Measurements from ENCODE around the gene GABBR2. TPM values are rescaled to one million over a fixed set of nuclear protein-coding genes. Genes with fewer than 3 reads are reported as not detected.

GABBR2 gene
- total RNA-seq, 1 experiment from 2014 or later = not detected

DNA sequence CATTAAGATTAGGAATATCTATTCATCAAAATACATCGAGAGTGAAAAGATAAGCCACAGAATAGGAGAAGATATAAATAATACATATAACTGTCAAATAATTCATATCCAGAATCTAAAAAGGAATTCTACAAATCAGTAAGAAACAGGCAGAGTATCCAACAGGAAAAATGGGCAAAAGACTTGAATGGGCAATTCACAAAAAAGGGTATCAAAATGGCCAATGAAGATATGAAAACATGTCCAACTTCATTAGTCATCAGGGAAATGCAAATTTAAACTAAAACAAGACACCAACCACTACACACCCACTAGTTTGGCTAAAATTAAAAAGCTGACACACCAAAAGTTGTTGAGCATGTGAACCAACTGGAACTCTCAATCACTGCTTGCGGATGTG lies 246.4 kb downstream of the GABBR2 start:
- Mint-ChIP-seq H3K4me3 (ENCODE audit: unreplicated experiment) (no peak overlapping the region), H3K9me3 (ENCODE audit: unreplicated experiment) (peaks cover 39% of the 10 kb centered on the region), H3K4me1 (ENCODE audit: insufficient read depth, unreplicated experiment) (no peaks in the 10 kb centered on the region), H3K36me3 (ENCODE audit: insufficient read depth, unreplicated experiment) (no peaks in the 10 kb centered on the region), H3K27me3 (ENCODE audit: insufficient read depth, unreplicated experiment) (no peaks in the 10 kb centered on the region), H3K27ac (ENCODE audit: low read depth, unreplicated experiment) (no peak overlapping the region)
- CTCF ChIA-PET = no interaction called here
- TF ChIP-seq, protein P1, sequence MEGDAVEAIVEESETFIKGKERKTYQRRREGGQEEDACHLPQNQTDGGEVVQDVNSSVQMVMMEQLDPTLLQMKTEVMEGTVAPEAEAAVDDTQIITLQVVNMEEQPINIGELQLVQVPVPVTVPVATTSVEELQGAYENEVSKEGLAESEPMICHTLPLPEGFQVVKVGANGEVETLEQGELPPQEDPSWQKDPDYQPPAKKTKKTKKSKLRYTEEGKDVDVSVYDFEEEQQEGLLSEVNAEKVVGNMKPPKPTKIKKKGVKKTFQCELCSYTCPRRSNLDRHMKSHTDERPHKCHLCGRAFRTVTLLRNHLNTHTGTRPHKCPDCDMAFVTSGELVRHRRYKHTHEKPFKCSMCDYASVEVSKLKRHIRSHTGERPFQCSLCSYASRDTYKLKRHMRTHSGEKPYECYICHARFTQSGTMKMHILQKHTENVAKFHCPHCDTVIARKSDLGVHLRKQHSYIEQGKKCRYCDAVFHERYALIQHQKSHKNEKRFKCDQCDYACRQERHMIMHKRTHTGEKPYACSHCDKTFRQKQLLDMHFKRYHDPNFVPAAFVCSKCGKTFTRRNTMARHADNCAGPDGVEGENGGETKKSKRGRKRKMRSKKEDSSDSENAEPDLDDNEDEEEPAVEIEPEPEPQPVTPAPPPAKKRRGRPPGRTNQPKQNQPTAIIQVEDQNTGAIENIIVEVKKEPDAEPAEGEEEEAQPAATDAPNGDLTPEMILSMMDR (IDR thresholded peaks at IDR 0.05; ENCODE audit: unreplicated experiment) = no peak
- intact Hi-C loops (cut with micrococcal nuclease) = no loop called here
- no TSS peak for BruUV-seq (replicated peaks)
- POLR2A ChIA-PET = no interaction called here
- DNase-seq (ENCODE audit: unreplicated experiment) = no peak

DNA sequence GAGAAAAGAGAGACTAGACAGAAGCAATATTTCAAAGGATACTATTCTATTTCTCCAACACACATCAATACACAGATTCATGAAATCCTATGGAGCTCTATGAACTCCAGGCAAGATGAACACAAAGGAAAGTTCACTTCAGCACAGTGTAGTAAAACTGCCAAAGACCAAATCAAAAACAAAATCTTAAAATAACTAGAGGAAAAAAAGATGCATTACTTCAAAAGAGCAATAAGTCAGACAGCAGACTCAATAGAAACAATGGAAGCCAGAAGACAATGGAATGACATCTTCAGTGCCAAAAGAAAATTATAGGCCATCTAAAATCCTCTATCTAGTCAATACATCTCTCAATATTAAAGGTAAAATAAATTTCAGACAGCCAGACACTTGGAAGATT lies 248.0 kb downstream of the GABBR2 start:
- DNase-seq (ENCODE audit: unreplicated experiment) = no peak
- CTCF ChIA-PET = no interaction called here
- no peaks in the 10 kb centered on the region for H3K36me3 Mint-ChIP-seq (ENCODE audit: insufficient read depth, unreplicated experiment)
- TF ChIP-seq, protein P1 (IDR thresholded peaks at IDR 0.05; ENCODE audit: unreplicated experiment) = no peak
- H3K4me3 Mint-ChIP-seq (ENCODE audit: unreplicated experiment) = no peak overlapping the region
- peaks cover 9% of the 10 kb centered on the region for H3K4me1 Mint-ChIP-seq (ENCODE audit: insufficient read depth, unreplicated experiment)
- BruUV-seq (replicated peaks) = no TSS peak
- H3K27ac Mint-ChIP-seq (ENCODE audit: low read depth, unreplicated experiment) = no peak overlapping the region
- peaks cover 37% of the 10 kb centered on the region for H3K9me3 Mint-ChIP-seq (ENCODE audit: unreplicated experiment)
- POLR2A ChIA-PET = no interaction called here
- intact Hi-C loops (cut with micrococcal nuclease) = no loop called here
- H3K27me3 Mint-ChIP-seq (ENCODE audit: insufficient read depth, unreplicated experiment) = no peaks in the 10 kb centered on the region

DNA sequence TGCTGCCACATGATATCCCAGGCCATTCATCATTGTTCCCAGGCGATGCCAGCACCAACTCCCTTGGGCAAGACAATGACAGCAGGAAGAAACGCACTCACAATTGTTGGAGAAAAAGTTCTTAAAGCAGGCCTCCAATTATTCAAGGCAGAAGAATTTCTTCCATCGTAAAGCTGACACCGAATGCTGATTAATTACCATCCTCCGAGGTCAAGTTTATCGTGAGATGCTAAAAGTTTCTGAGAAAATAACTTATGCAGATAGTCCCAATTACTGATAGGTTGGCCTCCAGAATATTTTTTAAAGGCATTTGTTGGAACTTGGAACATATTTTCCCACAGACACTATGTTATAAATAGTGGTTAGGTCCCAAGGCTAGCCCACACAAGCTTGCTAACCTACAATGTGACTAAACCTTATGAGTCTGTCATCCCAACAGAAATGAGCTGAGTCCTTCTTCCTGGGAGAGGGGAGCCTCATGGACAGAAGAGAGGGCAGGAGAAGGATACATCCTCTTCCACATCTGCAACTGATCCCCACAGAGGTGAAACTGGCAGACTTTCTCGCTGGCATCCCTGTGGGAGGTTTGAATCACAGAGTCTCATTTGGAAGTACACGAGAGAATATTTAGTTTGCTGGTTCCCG lies 250.9 kb downstream of the GABBR2 start:
- Mint-ChIP-seq H3K4me1 (ENCODE audit: insufficient read depth, unreplicated experiment) (peaks cover 10% of the 10 kb centered on the region), H3K27ac (ENCODE audit: low read depth, unreplicated experiment) (no peak overlapping the region), H3K4me3 (ENCODE audit: unreplicated experiment) (no peak overlapping the region), H3K27me3 (ENCODE audit: insufficient read depth, unreplicated experiment) (no peaks in the 10 kb centered on the region), H3K36me3 (ENCODE audit: insufficient read depth, unreplicated experiment) (no peaks in the 10 kb centered on the region), H3K9me3 (ENCODE audit: unreplicated experiment) (peaks cover 22% of the 10 kb centered on the region)
- BruUV-seq (replicated peaks) = no TSS peak
- TF ChIP-seq, protein P1 (IDR thresholded peaks at IDR 0.05; ENCODE audit: unreplicated experiment) = no peak
- DNase-seq (ENCODE audit: unreplicated experiment) = no peak
- ChIA-PET POLR2A (no interaction called here), CTCF (interaction anchor here (0.7 kb wide), 1 partner anchor 132 kb away, joined by 3 read pairs; no protein-coding TSS in a partner anchor)
- intact Hi-C loops (cut with micrococcal nuclease) = no loop called here

DNA sequence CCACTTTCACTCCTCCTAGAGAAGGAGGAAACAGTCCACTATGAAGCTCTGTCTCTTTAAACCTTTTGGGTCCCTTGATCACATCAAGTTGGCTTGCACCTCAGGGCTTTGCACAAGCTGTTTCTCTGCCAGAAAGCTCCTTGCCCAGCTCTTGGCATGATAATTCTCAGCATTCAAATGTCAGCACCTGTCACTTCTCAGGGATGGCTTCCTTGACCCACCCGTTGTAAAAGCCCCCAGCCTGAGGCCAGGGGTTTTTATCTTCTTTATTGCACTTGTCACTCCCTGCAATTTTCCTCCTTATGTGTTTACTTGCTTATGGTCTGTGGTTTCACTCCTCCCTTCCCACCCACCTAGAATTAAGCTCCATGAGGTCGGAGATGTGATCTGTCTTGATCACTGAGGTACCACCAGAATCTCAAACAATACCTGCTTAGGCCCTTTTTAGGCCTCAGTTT lies 252.6 kb downstream of the GABBR2 start:
- ChIA-PET CTCF (no interaction called here), POLR2A (no interaction called here)
- Mint-ChIP-seq H3K4me1 (ENCODE audit: insufficient read depth, unreplicated experiment) (peaks cover 10% of the 10 kb centered on the region), H3K27me3 (ENCODE audit: insufficient read depth, unreplicated experiment) (no peaks in the 10 kb centered on the region), H3K9me3 (ENCODE audit: unreplicated experiment) (peaks cover 11% of the 10 kb centered on the region), H3K4me3 (ENCODE audit: unreplicated experiment) (no peak overlapping the region), H3K36me3 (ENCODE audit: insufficient read depth, unreplicated experiment) (no peaks in the 10 kb centered on the region), H3K27ac (ENCODE audit: low read depth, unreplicated experiment) (no peak overlapping the region)
- TF ChIP-seq, protein P1 (IDR thresholded peaks at IDR 0.05; ENCODE audit: unreplicated experiment) = no peak
- intact Hi-C loops (cut with micrococcal nuclease) = no loop called here
- no peak for DNase-seq (ENCODE audit: unreplicated experiment)
- no TSS peak for BruUV-seq (replicated peaks)

Data from MCF 10A (cell line).